Mucosa of stomach (tissue), 1 donor: ENCODE data around the gene FHAD1.

ENCODE experiments used
- H3K27me3 ChIP-seq: one replicate; pipeline ENCODE4 v1.7.0; 2013; ENCODE audit warnings: mild to moderate bottlenecking, low read length; ENCODE audit not compliant: control insufficient read depth, insufficient read depth
- H3K36me3 ChIP-seq: one replicate; pipeline ENCODE4 v1.7.0; 2013; ENCODE audit warnings: low read length; ENCODE audit not compliant: control insufficient read depth, insufficient read depth
- H3K4me1 ChIP-seq: one replicate; pipeline ENCODE4 v1.7.0; 2013; ENCODE audit warnings: mild to moderate bottlenecking, low read length; ENCODE audit not compliant: control insufficient read depth, insufficient read depth
- H3K4me3 ChIP-seq: one replicate; pipeline ENCODE4 v1.7.0; 2013; ENCODE audit warnings: low read length
- H3K9ac ChIP-seq: one replicate; pipeline ENCODE4 v1.7.0; 2013; ENCODE audit warnings: mild to moderate bottlenecking, low read length, moderate library complexity
- H3K9me3 ChIP-seq: one replicate; pipeline ENCODE4 v1.7.0; 2013; ENCODE audit warnings: mild to moderate bottlenecking, low read length, moderate library complexity; ENCODE audit not compliant: control insufficient read depth
- donor health status: Pancreatic carcinoma.

Gene FHAD1

GRCh38 chr1:15402809-15403450 is 155.9 kb downstream of the FHAD1 start:
- no peaks in the 10 kb centered on the region for H3K4me1 ChIP-seq
- peaks cover 4% of the 10 kb centered on the region for H3K36me3 ChIP-seq
- peaks cover 7% of the 10 kb centered on the region for H3K9me3 ChIP-seq
- H3K4me3 ChIP-seq = no peak overlapping the region
- no peak overlapping the region for H3K9ac ChIP-seq
- no peaks in the 10 kb centered on the region for H3K27me3 ChIP-seq

- Histone ChIP-seq H3K4me1 (no peaks in the 10 kb centered on the region), H3K4me3 (no peak overlapping the region), H3K27me3 (no peaks in the 10 kb centered on the region), H3K9me3 (peaks cover 7% of the 10 kb centered on the region), H3K9ac (no peak overlapping the region), H3K36me3 (peaks cover 4% of the 10 kb centered on the region)
Observed at GRCh38 chr1:15403962-15404580, 157.0 kb downstream of the FHAD1 start.

- Histone ChIP-seq H3K9ac (no peak overlapping the region), H3K4me1 (no peaks in the 10 kb centered on the region), H3K36me3 (no peaks in the 10 kb centered on the region), H3K4me3 (no peak overlapping the region), H3K9me3 (no peaks in the 10 kb centered on the region), H3K27me3 (no peaks in the 10 kb centered on the region)
Observed at GRCh38 chr1:15405106-15405850, 158.3 kb downstream of the FHAD1 start.

GRCh38 chr1:15406614-15407559 is 159.9 kb downstream of the FHAD1 start:
- Histone ChIP-seq H3K9me3 (no peaks in the 10 kb centered on the region), H3K4me3 (no peak overlapping the region), H3K27me3 (no peaks in the 10 kb centered on the region), H3K9ac (no peak overlapping the region), H3K4me1 (peaks cover 7% of the 10 kb centered on the region), H3K36me3 (no peaks in the 10 kb centered on the region)

GRCh38 chr1:15407580-15407979 is 160.6 kb downstream of the FHAD1 start:
- Histone ChIP-seq H3K27me3 (no peaks in the 10 kb centered on the region), H3K4me1 (peaks cover 14% of the 10 kb centered on the region), H3K9me3 (no peaks in the 10 kb centered on the region), H3K36me3 (no peaks in the 10 kb centered on the region), H3K9ac (no peak overlapping the region), H3K4me3 (no peak overlapping the region)

GRCh38 chr1:15408890-15409387 is 161.9 kb downstream of the FHAD1 start:
- Histone ChIP-seq H3K4me3 (no peak overlapping the region), H3K9me3 (no peaks in the 10 kb centered on the region), H3K9ac (peak overlapping the region; percentile 89), H3K27me3 (no peaks in the 10 kb centered on the region), H3K4me1 (peaks cover 27% of the 10 kb centered on the region), H3K36me3 (peaks cover under 1% of the 10 kb centered on the region)

- Histone ChIP-seq H3K9ac (peak within 1 kb of the TSS; percentile 89), H3K9me3 (no peaks in the 10 kb centered on the region), H3K27me3 (no peaks in the 10 kb centered on the region), H3K4me3 (peak within 1 kb of the TSS; percentile 77), H3K36me3 (peaks cover 6% of the 10 kb centered on the region), H3K4me1 (peaks cover 34% of the 10 kb centered on the region)
Observed at GRCh38 chr1:15409388-15410222, 162.6 kb downstream of the FHAD1 start, which contains the start of gene EFHD2. EFHD2 (plus strand) TSS chr1:15409888; CDS start chr1:15409972, 84 bp downstream.

GRCh38 chr1:15410223-15410883 is 163.3 kb downstream of the FHAD1 start:
- H3K4me3 ChIP-seq = peak overlapping the region; percentile 77
- H3K4me1 ChIP-seq = peaks cover 41% of the 10 kb centered on the region
- H3K36me3 ChIP-seq = peaks cover 6% of the 10 kb centered on the region
- no peaks in the 10 kb centered on the region for H3K27me3 ChIP-seq
- peak overlapping the region; percentile 89 for H3K9ac ChIP-seq
- H3K9me3 ChIP-seq = no peaks in the 10 kb centered on the region

GRCh38 chr1:15410884-15411245 is 163.8 kb downstream of the FHAD1 start:
- Histone ChIP-seq H3K4me3 (peak overlapping the region; percentile 77), H3K27me3 (no peaks in the 10 kb centered on the region), H3K36me3 (peaks cover 6% of the 10 kb centered on the region), H3K9me3 (no peaks in the 10 kb centered on the region), H3K9ac (peak overlapping the region; percentile 89), H3K4me1 (peaks cover 47% of the 10 kb centered on the region)

- Histone ChIP-seq H3K4me1 (peaks cover 55% of the 10 kb centered on the region), H3K4me3 (peak overlapping the region; percentile 77), H3K9me3 (no peaks in the 10 kb centered on the region), H3K9ac (peak overlapping the region; percentile 89), H3K27me3 (no peaks in the 10 kb centered on the region), H3K36me3 (peaks cover 6% of the 10 kb centered on the region)
Observed at GRCh38 chr1:15411593-15412137, 164.6 kb downstream of the FHAD1 start.
